Measurements from ENCODE around the gene SQSTM1.
"Not testable (repeated sequence)": the region's sequence is repeated elsewhere in the genome, so short reads cannot be mapped to it uniquely, and the experiment has no call there.

SQSTM1 gene

DNA sequence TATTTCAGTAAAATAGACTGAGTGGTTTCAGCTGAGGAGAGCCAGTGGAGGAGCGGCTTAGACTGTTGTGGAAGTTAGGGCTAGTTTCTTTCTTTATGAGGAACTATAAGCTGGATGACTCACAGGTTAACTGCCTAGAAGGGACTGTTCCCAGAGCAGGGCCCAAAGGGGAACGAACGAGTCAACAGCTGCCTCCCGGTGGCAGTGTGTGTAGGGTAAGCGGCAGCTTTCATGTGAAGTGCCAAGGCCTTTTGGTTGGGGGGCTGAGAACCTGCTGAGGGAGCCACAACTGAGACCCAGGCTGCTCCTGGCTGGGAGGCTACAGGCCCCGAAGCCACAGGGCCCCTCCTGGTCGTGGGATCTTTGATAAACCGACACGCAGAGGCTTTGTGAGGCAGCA is 7.0 kb downstream of the SQSTM1 start:
- peak; percentile 21 to 62 for DNase-seq

DNA sequence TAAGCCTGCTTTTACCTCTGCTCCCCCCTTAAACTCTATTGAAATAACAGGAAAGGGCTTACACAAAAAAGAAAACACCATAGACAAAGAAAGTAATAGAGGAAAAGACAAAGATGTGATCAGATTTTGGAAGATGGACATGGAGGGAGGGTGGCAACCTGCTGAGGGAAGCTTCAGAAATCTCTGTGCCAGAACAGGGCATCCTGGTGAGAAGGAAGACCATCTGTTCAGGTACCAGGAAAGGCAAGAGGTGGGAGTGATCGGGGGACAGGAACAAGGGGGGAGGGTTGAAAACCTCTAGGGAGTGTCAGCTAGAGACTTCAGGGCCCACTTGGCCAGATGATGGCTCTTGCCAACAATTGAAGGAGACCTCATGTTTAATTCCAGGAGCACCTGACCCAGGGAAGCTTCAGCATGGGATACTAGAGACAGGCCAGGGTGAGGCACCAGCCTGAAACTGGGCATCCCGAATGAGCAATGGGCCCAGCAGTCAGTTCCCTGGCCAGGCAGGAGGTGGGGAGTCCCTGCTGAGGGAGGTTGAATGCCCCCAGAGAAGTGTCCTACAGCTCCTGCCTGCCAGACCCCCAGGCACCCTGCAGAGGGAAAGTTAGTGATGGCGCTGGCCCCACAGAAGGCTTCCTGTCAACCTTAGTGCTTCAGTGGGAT is 8.2 kb downstream of the SQSTM1 start:
- no peak for DNase-seq

DNA sequence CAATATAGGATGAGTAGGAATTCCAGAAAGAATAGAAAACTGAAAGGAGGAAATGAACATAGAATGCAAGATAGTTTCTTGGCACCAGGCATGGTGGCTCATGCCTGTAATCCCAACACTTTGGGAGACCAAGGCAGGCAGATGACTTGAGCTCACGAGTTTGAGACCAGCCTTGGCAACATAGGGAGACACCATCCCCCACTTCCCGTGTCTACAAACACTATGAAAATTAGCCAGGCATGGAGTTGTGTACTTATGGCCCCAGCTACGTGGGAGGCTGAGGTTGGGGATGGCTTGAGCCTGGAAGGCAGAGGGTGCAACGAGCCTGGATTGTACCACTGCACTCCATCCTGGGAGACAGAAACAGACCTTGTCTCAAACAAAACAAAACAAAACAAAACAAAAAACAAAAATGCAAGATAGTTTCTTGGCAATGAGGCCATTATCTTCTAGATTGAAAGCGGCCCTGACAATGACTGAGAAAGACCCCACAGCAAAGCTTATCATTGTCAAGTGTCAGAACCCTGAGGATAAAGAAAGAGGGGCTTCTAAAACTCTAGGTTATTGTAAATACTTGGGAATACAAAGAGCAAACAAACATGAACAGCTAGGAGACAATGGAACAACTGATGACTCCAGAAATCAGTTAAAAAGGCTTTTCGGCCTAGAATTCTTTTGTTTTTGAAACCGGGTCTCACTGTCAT is 9.2 kb downstream of the SQSTM1 start:
- no peak for DNase-seq

DNA sequence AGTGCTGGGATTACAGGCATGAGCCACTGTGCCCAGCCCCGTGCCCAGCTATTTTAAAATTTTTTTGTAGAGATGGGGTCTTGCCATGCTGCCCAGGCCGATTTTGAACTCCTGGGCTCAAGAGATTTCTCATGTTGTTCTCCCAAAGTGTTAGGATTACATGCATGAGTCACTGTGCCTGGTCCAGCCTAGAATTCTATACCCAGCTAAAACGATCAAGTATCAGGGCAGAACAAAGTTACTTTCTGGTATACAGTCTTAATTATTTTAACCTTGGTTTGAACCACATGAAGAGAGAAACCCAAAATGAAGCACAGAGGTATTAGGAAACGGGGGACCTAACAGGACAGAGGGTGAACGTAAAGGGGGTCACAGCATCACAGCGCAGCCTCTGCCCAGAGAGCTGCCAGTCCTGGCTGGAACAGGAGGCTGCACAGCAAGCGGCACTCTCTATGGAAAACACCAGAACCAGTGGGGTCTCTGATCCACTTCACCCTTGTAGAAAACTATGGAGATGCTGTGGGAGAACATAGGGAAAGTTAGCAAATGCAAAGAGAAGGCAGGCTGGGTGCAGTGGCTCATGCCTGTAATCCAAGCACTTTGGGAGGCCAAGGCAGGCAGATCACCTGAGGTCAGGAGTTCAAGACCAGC is 10.2 kb downstream of the SQSTM1 start:
- no peak for DNase-seq

DNA sequence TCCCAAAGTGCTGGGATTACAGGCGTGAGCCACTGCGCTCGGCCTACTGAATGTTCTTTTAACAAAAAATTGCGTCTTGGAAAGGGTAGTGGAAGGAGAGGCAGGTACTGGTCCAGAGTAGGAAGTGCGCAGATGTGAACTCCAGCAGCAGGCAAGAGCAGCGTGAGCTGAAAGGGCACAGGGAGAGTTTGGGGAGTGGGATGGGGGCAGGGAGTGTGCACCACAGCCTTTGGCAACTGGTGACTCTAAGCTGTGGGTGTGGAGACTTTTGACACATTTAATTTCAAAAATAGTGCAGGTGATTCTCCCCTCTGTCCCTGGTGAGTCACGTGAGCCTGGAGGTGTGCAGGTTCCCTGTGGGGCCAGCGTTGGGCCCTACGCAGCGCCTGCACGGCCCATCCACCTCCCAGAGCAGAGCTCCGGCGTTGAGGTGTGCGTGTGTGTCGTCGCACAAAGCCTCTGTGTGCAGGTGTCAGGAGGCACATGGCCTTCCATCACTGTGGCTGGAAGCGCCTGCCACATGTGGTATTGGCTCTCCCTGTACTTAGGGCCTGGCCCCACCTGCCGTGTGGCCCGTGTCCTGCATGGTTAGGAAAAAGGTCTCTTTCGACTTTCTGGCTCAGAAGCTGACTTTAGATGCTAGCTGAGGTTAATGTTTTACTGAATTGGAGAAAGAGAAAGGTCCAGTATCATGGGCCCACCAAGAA is 11.5 kb downstream of the SQSTM1 start:
- no peak for DNase-seq

DNA sequence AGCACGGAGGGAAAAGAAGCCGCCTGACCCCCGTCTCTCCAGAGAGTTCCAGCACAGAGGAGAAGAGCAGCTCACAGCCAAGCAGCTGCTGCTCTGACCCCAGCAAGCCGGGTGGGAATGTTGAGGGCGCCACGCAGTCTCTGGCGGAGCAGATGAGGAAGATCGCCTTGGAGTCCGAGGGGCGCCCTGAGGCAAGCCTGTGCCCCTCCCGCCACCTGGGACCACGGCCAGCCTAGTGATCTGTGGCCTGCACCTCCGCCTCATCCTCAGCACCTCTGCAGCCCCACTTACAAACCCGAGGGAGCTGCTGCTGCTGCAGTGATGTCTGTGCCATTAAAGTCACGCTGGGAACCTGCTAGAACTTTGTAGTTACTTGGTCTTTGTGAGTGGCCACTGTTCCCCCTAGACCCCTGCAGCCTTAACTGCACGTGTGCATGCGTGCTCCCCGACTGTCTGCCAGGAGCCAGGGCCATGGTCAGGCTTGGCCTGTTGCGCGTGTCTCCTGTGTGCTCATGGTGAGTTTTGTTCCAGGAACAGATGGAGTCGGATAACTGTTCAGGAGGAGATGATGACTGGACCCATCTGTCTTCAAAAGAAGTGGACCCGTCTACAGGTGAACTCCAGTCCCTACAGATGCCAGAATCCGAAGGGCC is 12.5 kb downstream of the SQSTM1 start:
- DNase-seq = peak in 1 of 2 donors; percentile 11

DNA sequence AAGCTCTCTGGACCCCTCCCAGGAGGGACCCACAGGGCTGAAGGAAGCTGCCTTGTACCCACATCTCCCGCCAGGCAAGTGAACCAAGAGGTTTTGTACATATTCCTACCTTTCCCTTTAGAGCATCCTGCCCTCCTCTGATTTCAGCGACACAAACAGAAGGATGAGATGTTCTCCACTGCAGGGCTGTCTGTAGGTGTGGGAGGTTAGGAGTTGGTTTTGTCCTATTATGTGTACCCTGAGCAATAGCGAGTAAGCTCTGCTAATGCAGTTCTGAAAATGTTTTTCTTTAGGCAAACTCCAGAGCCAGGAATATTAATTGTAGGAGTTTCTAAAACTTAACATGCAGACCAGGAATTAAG is 13.0 kb downstream of the SQSTM1 start:
- no peak for DNase-seq

DNA sequence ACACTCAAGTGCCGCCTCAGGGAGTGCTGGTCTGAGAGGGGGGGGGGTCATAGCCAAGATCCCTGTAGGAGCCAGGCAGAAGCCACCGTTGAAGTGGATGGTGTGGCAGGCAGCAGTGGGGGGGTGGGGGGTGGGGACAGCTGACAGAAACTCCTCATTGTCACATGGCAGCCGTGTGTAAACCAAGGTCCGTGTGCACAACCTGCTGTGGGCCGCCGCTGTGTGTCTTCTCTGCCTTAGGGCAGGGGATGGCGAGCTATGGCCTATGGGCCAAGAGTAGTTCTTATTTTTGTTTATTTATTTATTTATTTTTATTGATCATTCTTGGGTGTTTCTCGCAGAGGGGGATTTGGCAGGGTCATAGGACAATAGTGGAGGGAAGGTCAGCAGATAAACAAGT is 13.4 kb downstream of the SQSTM1 start:
- no peak for DNase-seq

DNA sequence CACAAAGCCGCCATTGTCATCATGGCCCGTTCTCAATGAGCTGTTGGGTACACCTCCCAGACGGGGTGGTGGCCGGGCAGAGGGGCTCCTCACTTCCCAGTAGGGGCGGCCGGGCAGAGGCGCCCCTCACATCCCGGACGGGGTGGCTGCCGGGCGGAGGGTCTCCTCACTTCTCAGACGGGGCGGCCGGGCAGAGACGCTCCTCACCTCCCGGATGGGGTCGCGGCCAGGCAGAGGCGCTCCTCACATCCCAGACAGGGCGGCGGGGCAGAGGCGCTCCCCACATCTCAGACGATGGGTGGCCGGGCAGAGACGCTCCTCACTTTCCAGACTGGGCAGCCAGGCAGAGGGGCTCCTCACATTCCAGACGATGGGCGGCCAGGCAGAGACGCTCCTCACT is 14.2 kb downstream of the SQSTM1 start:
- not testable (repeated sequence) for DNase-seq

DNA sequence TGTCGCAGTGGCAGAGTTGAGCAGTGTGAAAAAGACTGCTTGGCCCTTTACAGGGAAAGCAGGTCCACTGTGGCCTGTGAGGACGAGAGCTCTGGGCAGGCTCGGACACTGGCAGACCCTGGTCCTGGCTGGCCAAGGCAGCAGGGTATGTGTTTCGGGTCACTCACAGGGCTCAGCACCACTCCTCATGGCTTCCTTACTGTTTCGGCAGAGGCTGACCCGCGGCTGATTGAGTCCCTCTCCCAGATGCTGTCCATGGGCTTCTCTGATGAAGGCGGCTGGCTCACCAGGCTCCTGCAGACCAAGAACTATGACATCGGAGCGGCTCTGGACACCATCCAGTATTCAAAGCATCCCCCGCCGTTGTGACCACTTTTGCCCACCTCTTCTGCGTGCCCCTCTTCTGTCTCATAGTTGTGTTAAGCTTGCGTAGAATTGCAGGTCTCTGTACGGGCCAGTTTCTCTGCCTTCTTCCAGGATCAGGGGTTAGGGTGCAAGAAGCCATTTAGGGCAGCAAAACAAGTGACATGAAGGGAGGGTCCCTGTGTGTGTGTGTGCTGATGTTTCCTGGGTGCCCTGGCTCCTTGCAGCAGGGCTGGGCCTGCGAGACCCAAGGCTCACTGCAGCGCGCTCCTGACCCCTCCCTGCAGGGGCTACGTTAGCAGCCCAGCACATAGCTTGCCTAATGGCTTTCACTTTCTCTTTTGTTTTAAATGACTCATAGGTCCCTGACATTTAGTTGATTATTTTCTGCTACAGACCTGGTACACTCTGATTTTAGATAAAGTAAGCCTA is 15.7 kb downstream of the SQSTM1 start:
- peak; percentile 66 to 76 for DNase-seq

DNA sequence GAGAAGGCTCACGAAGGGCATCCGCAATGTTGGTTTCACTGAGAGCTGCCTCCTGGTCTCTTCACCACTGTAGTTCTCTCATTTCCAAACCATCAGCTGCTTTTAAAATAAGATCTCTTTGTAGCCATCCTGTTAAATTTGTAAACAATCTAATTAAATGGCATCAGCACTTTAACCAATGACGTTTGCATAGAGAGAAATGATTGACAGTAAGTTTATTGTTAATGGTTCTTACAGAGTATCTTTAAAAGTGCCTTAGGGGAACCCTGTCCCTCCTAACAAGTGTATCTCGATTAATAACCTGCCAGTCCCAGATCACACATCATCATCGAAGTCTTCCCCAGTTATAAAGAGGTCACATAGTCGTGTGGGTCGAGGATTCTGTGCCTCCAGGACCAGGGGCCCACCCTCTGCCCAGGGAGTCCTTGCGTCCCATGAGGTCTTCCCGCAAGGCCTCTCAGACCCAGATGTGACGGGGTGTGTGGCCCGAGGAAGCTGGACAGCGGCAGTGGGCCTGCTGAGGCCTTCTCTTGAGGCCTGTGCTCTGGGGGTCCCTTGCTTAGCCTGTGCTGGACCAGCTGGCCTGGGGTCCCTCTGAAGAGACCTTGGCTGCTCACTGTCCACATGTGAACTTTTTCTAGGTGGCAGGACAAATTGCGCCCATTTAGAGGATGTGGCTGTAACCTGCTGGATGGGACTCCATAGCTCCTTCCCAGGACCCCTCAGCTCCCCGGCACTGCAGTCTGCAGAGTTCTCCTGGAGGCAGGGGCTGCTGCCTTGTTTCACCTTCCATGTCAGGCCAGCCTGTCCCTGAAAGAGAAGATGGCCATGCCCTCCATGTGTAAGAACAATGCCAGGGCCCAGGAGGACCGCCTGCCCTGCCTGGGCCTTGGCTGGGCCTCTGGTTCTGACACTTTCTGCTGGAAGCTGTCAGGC is 16.6 kb downstream of the SQSTM1 start:
- DNase-seq = peak in 1 of 2 donors; percentile 23

DNA sequence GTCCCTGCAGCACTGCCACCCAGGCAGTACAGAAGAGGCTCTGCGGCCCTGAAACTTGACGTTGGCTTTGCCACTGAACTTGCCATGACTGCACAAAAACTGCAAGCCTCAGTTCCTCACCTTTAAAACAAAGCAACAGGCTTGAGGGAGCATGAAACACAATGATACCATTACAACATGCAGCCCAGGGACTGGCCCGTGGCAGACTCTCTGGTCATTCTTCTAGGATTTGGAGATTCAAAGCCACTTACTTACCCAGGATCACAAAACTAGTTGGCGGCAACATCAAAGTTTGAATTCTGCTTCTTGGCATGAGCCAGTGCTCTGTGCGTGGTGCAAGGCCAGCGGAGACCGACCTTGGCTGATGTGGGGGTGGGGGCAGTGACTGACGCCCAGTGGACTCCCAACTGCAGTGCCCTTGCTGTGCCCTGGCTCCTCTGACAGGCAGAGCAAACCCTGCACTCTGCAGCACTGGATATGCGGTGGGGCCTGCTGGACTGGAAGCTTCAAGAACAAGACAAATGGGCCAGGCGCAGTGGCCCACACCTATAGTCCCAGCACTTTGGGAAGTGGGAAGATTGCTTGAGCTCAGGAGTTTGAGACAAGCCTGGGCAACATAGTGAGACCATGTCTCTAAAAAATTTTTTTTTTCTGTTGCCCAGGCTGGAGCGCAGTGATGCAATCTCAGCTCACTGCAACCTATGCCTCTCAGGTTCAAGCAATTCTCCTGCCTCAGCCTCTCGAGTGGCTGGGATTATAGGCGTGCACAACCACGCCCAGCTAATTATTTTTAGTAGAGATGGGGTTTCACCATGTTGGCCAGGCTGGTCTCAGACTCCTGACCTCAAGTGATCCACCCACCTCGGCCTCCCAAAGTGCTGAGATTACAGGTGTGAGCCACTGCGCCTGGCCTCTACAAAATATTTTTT is 18.9 kb downstream of the SQSTM1 start:
- peak in 1 of 2 donors; percentile 20 for DNase-seq

DNA sequence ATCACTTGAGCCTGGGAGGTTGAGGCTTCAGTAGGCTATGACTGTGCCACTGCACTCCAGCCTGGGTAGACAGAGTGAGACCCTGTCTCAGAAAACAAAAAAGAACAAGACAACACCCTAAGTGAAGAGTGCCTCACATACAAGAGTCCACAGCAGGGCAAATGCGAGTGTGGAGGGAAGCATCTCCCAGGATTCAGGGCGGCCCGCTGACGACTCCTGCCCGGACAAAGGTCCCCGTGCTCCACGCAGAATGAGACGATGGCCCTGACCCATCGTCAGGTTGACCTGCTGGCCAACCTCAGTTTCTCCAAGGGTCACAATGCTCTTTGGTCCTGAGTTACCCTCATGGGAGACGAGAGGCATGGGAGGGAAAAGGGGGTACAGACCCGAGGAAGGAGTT is 19.6 kb downstream of the SQSTM1 start:
- no peak for DNase-seq

DNA sequence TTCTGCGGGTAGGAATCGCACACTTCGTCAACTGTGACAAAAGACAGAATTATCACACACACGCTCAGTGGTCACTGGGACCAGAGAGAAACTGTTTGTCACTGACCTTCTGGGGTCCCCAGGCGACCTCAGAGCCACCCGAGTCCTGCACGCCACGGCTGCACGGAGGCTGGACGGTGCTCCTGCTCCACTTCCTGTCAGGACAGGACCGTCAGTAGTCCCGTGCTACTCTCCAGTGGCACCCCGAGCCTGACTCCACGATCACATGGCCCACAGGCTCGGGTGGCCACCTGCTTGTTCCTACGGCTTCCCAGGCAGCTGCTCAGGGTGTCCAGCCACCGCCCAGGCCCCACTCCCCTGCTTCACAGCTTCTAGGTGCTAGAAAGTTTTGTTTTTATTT is 20.1 kb downstream of the SQSTM1 start:
- DNase-seq = peak in 1 of 2 donors; percentile 13

DNA sequence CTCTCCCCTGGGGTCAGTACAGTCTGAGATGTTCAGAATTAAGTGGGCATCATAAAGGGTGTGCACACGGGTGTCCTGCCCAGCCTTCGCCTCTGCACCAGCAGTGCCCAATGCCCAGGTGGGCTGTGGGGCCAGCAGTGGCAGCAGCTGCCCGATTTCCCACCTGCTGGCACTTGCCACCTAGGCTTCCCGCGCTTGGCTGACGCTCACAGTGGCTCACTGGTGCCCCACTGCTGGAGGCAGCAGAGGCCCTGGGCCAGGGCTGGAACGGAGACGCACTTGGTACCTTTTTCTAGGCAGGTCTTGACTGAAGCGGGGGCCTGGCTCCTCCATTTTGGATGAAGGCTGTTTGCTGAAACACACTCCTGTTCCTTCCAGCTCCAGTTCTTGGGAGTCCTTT is 20.9 kb downstream of the SQSTM1 start:
- no peak for DNase-seq

DNA sequence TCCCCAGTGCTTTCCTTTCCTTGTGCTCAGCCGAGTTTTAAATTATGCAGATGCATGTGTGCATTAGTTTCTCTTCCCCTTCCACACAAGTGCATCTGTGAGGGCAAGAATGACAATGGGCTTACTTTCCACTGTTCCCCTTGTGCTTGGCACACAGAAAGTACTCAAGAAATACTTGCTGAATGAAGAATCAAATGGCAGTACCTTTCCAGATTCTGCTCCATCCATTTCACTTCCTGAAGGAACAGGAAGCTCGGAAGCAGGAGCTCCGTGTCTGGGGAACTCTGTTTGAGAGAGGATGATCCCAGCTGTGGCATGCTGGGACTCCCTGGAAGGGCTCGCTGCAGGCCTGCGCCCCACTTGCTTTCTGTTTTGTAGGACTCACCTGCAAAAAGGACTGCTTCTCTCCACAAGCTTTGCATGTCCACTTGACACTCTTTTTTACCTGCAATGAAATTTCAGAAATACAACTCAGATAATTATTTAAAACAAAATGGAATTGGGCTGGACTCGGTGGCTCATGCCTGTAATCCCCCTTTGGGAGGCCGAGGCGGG is 32.4 kb downstream of the SQSTM1 start:
- DNase-seq = no peak

DNA sequence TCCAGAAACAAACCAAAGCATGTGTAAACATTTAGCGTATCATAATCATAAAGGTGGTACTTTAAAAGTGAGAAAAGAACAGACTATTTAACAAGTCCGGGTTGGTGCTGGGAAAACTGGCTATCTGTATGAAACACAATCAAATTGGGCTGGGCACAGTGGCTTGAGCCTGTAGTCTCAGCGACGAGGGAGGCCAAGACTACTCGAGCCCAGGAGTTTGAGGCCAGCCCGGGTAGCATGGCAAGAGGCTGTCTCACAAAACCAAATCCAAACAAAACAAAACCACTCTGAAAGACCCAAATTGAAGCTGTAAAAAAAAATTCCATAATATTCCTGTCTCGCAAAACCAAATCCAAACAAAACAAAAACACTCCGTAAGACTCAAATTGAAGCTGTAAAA is 33.7 kb downstream of the SQSTM1 start:
- no peak for DNase-seq

DNA sequence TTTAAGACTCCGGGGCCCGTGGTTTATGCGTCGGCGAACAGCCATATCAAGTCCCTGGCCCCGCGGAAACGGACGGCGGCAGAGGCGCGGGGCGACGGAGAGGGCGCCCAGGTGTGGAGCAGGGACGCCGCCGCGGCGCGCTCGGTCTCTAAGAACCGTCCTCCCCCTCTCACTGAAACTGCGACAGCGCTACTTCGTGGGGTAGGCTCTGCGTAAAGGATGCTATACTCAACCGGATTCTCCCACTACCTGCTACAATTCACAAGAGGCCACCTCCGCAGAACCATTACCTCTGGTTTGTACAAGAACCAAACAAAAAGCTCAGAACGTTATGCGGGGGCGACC is 37.5 kb downstream of the SQSTM1 start:
- DNase-seq = peak; percentile 35 to 49

DNA sequence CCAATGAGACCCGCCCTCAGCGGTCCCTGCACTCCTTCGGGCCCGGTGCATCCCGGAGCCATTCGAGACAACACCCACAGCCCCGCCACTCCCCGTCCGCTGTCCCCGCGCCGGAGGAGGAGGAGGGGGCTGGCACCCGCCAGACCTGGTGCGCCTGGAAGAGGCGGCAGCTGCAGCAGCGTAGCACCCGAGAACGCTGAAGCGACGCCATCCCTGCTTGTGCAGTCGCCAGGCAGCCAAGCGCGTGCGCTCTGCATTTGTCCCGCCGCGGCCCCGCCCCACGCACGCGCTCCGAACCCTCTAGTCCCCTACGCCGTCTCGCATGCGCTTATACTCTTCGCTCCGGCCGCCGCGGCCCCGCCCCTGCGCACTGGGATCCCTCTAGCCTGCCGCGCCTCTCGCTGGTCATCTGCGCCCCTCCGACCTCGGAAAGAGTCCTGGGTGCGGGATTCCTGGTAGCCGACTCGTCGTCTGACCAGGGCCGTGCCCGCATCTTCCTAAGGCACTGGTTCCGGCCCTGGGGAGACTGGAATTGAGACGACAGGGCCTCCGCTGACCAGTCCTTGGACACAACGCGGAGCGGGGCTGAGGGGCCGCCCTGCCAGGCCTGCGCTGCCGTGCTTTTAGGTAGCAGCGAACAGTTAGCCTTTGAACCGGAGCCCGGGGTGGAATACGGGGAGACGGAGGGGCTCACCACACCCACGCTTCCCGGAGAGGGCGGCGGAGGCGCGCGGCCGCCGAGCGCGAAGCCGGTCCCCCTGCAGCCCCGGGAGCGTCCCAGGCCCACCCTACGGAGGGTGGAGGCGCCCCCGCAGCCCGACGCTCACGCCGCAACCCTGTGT is 38.1 kb downstream of the SQSTM1 start, which contains the start of gene MRNIP:
Gene MRNIP, minus strand, starts transcription at position 232 of the 842 bp plus-strand sequence. Its CDS starts 21 bp downstream, at position 211.
- DNase-seq = peak; percentile 87 to 89
